Nephron progenitor cell (in vitro differentiated cells): ENCODE results near the gene ABCG1.

Source experiments
- DNase-seq: peaks from one replicate; pipeline ENCODE4 v3.0.0; 2021
- H3K27ac Mint-ChIP-seq: 2 replicates; pipeline ENCODE4 v1.8.0; 2021; ENCODE audit warnings: mild to moderate bottlenecking, moderate library complexity, mixed read lengths
- H3K27me3 Mint-ChIP-seq: 2 replicates; pipeline ENCODE4 v1.8.0; 2021; ENCODE audit warnings: mild to moderate bottlenecking, low read depth, mixed read lengths; ENCODE audit not compliant: poor library complexity
- H3K36me3 Mint-ChIP-seq: 2 replicates; pipeline ENCODE4 v1.8.0; 2021; ENCODE audit warnings: low read depth, mixed read lengths
- H3K4me1 Mint-ChIP-seq: 2 replicates; pipeline ENCODE4 v1.8.0; 2021; ENCODE audit warnings: mixed read lengths
- H3K4me3 Mint-ChIP-seq: 2 replicates; pipeline ENCODE4 v1.8.0; 2021; ENCODE audit warnings: mild to moderate bottlenecking, moderate library complexity, mixed read lengths
- H3K9me3 Mint-ChIP-seq: 2 replicates; pipeline ENCODE4 v1.8.0; 2021; ENCODE audit warnings: mild to moderate bottlenecking, moderate library complexity, mixed read lengths
- TF ChIP-seq, protein P1 (sequence below): fragments of 200-600 bp; sonication (generic); IDR thresholded peaks from 2 replicates; pipeline ENCODE4 v1.5.0; 2021; ENCODE audit warnings: antibody characterized with exemption

Gene ABCG1

GRCh38 chr21:42319851-42320572 lies 101.1 kb downstream of the ABCG1 start:
- DNase-seq = no peak
- TF ChIP-seq, protein P1, sequence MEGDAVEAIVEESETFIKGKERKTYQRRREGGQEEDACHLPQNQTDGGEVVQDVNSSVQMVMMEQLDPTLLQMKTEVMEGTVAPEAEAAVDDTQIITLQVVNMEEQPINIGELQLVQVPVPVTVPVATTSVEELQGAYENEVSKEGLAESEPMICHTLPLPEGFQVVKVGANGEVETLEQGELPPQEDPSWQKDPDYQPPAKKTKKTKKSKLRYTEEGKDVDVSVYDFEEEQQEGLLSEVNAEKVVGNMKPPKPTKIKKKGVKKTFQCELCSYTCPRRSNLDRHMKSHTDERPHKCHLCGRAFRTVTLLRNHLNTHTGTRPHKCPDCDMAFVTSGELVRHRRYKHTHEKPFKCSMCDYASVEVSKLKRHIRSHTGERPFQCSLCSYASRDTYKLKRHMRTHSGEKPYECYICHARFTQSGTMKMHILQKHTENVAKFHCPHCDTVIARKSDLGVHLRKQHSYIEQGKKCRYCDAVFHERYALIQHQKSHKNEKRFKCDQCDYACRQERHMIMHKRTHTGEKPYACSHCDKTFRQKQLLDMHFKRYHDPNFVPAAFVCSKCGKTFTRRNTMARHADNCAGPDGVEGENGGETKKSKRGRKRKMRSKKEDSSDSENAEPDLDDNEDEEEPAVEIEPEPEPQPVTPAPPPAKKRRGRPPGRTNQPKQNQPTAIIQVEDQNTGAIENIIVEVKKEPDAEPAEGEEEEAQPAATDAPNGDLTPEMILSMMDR = no peak
- H3K36me3 Mint-ChIP-seq = no peaks in the 10 kb centered on the region
- H3K9me3 Mint-ChIP-seq = peaks cover 8% of the 10 kb centered on the region
- H3K4me3 Mint-ChIP-seq = no peak overlapping the region
- no peak overlapping the region for H3K27ac Mint-ChIP-seq
- H3K27me3 Mint-ChIP-seq = peaks cover 17% of the 10 kb centered on the region
- H3K4me1 Mint-ChIP-seq = peaks cover 43% of the 10 kb centered on the region

GRCh38 chr21:42320791-42321190 lies 101.9 kb downstream of the ABCG1 start:
- TF ChIP-seq, protein P1 = no peak
- H3K4me1 Mint-ChIP-seq = peaks cover 35% of the 10 kb centered on the region
- no peak overlapping the region for H3K27ac Mint-ChIP-seq
- no peak overlapping the region for H3K4me3 Mint-ChIP-seq
- H3K36me3 Mint-ChIP-seq = peaks cover 4% of the 10 kb centered on the region
- H3K27me3 Mint-ChIP-seq = peaks cover 15% of the 10 kb centered on the region
- no peak for DNase-seq
- H3K9me3 Mint-ChIP-seq = peaks cover 15% of the 10 kb centered on the region

GRCh38 chr21:42321231-42321630 lies 102.3 kb downstream of the ABCG1 start:
- peaks cover 4% of the 10 kb centered on the region for H3K36me3 Mint-ChIP-seq
- TF ChIP-seq, protein P1 = no peak
- no peak for DNase-seq

GRCh38 chr21:42321845-42322244 lies 102.9 kb downstream of the ABCG1 start:
- Mint-ChIP-seq H3K9me3 (peaks cover 17% of the 10 kb centered on the region), H3K4me1 (peaks cover 24% of the 10 kb centered on the region), H3K27ac (no peak overlapping the region), H3K27me3 (peaks cover 19% of the 10 kb centered on the region), H3K36me3 (peaks cover 4% of the 10 kb centered on the region), H3K4me3 (no peak overlapping the region)
- no peak for DNase-seq
- TF ChIP-seq, protein P1 = no peak

More at GRCh38 chr21:42321231-42321630, 102.3 kb downstream of the ABCG1 start:
- H3K27me3 Mint-ChIP-seq = peaks cover 15% of the 10 kb centered on the region
- H3K9me3 Mint-ChIP-seq = peaks cover 17% of the 10 kb centered on the region
- no peak overlapping the region for H3K27ac Mint-ChIP-seq
- no peak overlapping the region for H3K4me3 Mint-ChIP-seq
- H3K4me1 Mint-ChIP-seq = peaks cover 31% of the 10 kb centered on the region

DNA sequence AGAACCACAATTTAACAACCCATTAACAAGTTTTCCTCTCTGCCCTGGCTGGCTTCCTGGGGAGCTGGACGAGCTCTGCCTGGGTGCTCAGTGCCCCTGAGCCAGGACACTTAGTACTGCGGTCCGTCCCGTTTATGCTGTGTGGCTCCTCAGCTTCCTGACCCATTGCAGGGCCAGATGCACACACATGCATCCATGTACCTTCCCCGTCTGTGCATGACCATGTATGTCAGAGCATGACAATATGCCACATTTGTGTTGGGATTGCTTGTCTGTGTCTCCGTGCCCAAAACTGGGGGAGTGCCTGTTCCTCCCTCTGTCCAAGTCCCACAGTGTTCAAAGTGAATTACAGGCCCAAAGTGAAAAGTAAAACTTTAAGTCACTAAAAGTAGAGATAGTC lies 106.0 kb downstream of the ABCG1 start:
- Mint-ChIP-seq H3K4me3 (no peak overlapping the region), H3K36me3 (peaks cover 8% of the 10 kb centered on the region), H3K9me3 (peaks cover 25% of the 10 kb centered on the region), H3K27ac (no peak overlapping the region), H3K27me3 (peaks cover 19% of the 10 kb centered on the region), H3K4me1 (peaks cover 11% of the 10 kb centered on the region)
- TF ChIP-seq, protein P1 = no peak
- DNase-seq = no peak
